K562 (cell line): ENCODE results near the gene GRB10. TPM values are rescaled to one million over a fixed set of nuclear protein-coding genes. Genes with fewer than 3 reads are reported as not detected.
"Not testable (repeated sequence)": the region's sequence is repeated elsewhere in the genome, so short reads cannot be mapped to it uniquely, and the experiment has no call there.

Experiments used
- ATAC-seq: fragments of 200-7000 bp; cut with Tn5 transposase; 3 replicates; pipeline ENCODE4 v1.9.1; 2020; ENCODE audit warnings: moderate library complexity
- BruUV-seq: library from RNA; stranded (reverse); fragments of 400-500 nt; replicated peaks from 2 replicates; lab custom pipeline; 2021; lab: Mats Ljungman, UMichigan
- CTCF ChIA-PET: fragments of 300-600 bp; formaldehyde crosslinking; extraction: SDS; loops from one replicate; lab custom pipeline; 2021; ENCODE audit warnings: low intra/inter-chr PET ratio; lab: Yijun Ruan, JAX
- POLR2A ChIA-PET: fragments of 300-600, 350-650 bp; sonication (Branson Sonifier 250); formaldehyde crosslinking; extraction: SDS; loops from one replicate; lab custom pipeline; 2021; ENCODE audit warnings: antibody characterized with exemption, inconsistent platforms; lab: Yijun Ruan, JAX
- DNase-seq, 4 experiments: peaks; one replicate each; pipeline versions ENCODE4 v3.0.0 to v3.0.0-alpha.2; 2011 to 2018; ENCODE audit warnings: low spot score in 3 of 4, mixed read lengths in 3 of 4; ENCODE audit errors: extremely low read depth in 1 of 4
- FAIRE-seq: peaks from 2 replicates; lab custom pipeline; 2011; peaks lifted over from hg19 to GRCh38; lab: Jason Lieb, UNC
- H2AFZ ChIP-seq: 2 replicates; pipeline ENCODE4 v1.6.0; 2011; ENCODE audit warnings: low read depth, low read length, control low read depth, inconsistent platforms
- H3K27ac ChIP-seq: fragments of 200-600 bp; 3 replicates; pipeline ENCODE4 v1.8.0; 2011; ENCODE audit warnings: low read depth, mild to moderate bottlenecking, control low read depth, inconsistent platforms, low read length, moderate library complexity, mixed read lengths; ENCODE audit errors: extremely low read depth
- H3K27me3 ChIP-seq, 2 experiments: fragments of 300-600 bp in 1 of 2; 2 replicates in 1 of 2; 3 replicates in 1 of 2; pipeline versions ENCODE4 v1.6.0 to v1.8.0; 2011; ENCODE audit warnings: inconsistent platforms in 2 of 2, low read length in 2 of 2, mild to moderate bottlenecking in 1 of 2, mixed read lengths in 1 of 2, moderate library complexity in 1 of 2; ENCODE audit not compliant: control insufficient read depth in 2 of 2, insufficient read depth in 2 of 2
- H3K36me3 ChIP-seq: fragments of 300-600 bp; 3 replicates; pipeline ENCODE4 v1.8.0; 2011; ENCODE audit warnings: mild to moderate bottlenecking, low read length, inconsistent platforms; ENCODE audit not compliant: control insufficient read depth, insufficient read depth
- H3K4me1 ChIP-seq, 2 experiments: fragments of 200-600 bp in 1 of 2; replicated peaks in 1 of 2; 2 replicates in 1 of 2; 3 replicates in 1 of 2; pipeline versions ENCODE4 v1.5.1 to v1.8.0; 2011; ENCODE audit warnings: inconsistent platforms in 2 of 2, low read length in 2 of 2, mild to moderate bottlenecking in 1 of 2, mixed read lengths in 1 of 2, moderate library complexity in 1 of 2; ENCODE audit not compliant: control insufficient read depth in 2 of 2, insufficient read depth in 2 of 2
- H3K4me2 ChIP-seq: 2 replicates; pipeline ENCODE4 v1.6.1; 2011; ENCODE audit warnings: low read length, control low read depth, inconsistent platforms, mixed read lengths; ENCODE audit not compliant: insufficient read depth
- H3K4me3 ChIP-seq: fragments of 200-600 bp; sonication (generic), shearing (Covaris generic); 2 replicates; pipeline ENCODE4 v1.5.1; 2016; ENCODE audit warnings: control low read depth, inconsistent platforms
- H3K79me2 ChIP-seq: fragments of 200-600 bp; 3 replicates; pipeline ENCODE4 v1.8.0; 2011; ENCODE audit warnings: low read length, inconsistent platforms; ENCODE audit not compliant: control insufficient read depth, insufficient read depth
- H3K9ac ChIP-seq, 2 experiments: 2 replicates each; pipeline versions ENCODE4 v1.6.0 to v1.6.1; 2011; ENCODE audit warnings: low read depth in 2 of 2, low read length in 2 of 2, control low read depth in 1 of 2, inconsistent platforms in 1 of 2, mild to moderate bottlenecking in 1 of 2, mixed read lengths in 1 of 2; ENCODE audit not compliant: insufficient read depth in 1 of 2
- H3K9me1 ChIP-seq: one replicate; pipeline ENCODE4 v1.6.0; 2011; ENCODE audit warnings: inconsistent platforms, mild to moderate bottlenecking, low read length, moderate library complexity; ENCODE audit not compliant: control insufficient read depth, insufficient read depth
- H3K9me3 ChIP-seq: replicated peaks from 2 replicates; pipeline ENCODE4 v1.5.1; 2011; ENCODE audit warnings: low read depth, low read length, inconsistent platforms; ENCODE audit not compliant: control insufficient read depth, insufficient read depth
- H4K20me1 ChIP-seq: replicated peaks from 2 replicates; pipeline ENCODE4 v1.6.1; 2011; ENCODE audit warnings: low read length, inconsistent platforms, mixed read lengths; ENCODE audit not compliant: control insufficient read depth, insufficient read depth
- FOXA3 ChIP-seq, 2 experiments: fragments of 450-650 bp in 1 of 2; sonication (generic) in 1 of 2; formaldehyde crosslinking; IDR thresholded peaks in 1 of 2; conservative IDR thresholded peaks in 1 of 2; 2 replicates each; pipeline versions ENCODE4 v1.4.0 to v1.8.0; 2020 to 2022; ENCODE audit warnings: mild to moderate bottlenecking in 2 of 2, missing genetic modification reagents in 1 of 2
- WGBS: fragments of 100-300 bp; shearing (Covaris generic); methylation state at CpG from one replicate; pipeline ENCODE4 v1.1.6; 2016; ENCODE audit warnings: low coverage, mixed read lengths; ENCODE audit not compliant: insufficient coverage; ENCODE audit errors: missing lambda C conversion rate; 5-methylcytosine and 5-hydroxymethylcytosine counted together
- in situ Hi-C: fragments of 300-500 bp; cut with MboI; formaldehyde crosslinking; loops from 4 replicates; pipeline ENCODE4 v1.15.0; 2018; ENCODE audit warnings: inconsistent platforms, mixed read lengths
- intact Hi-C: fragments of 100-400 bp; cut with micrococcal nuclease; formaldehyde crosslinking; loops from 2 replicates; pipeline ENCODE4 v1.14.2; 2022
- polyA plus RNA-seq, 8 experiments: library from polyadenylated mRNA; depleted of rRNA in 4 of 8; stranded (reverse) in 5 of 8; unstranded in 3 of 8; fragments of >200 nt; fragmentation: Nextera tagmentation in 2 of 8; fragmentation: Illumina TruSeq in 1 of 8; extraction: Ambion mirVana in 2 of 8; extraction: Trizol in 1 of 8; gene quantifications; 2 replicates each; pipeline versions ENCODE4 v1.2.1 to v1.2.3, GENCODE V29; 2011 to 2014; ENCODE audit warnings: inconsistent platforms in 1 of 8, missing spikeins in 1 of 8
- total RNA-seq, 7 experiments: library from RNA; depleted of rRNA in 6 of 7; stranded (reverse); fragments of >200 nt in 6 of 7; fragmentation: Illumina TruSeq in 2 of 7; extraction: Trizol in 2 of 7; gene quantifications; 2 replicates each; pipeline versions ENCODE4 v1.2.1 to v1.2.3, GENCODE V29; 2011 to 2021; ENCODE audit warnings: low replicate concordance in 1 of 7
- TF ChIP-seq, protein P1 (sequence below): fragments of 450-650 bp; IDR thresholded peaks from 2 replicates; pipeline ENCODE4 v1.6.1; 2016; ENCODE audit warnings: mild to moderate bottlenecking, moderate library complexity

GRB10 gene
- total and polyA plus RNA-seq, 9 of the 15 experiments (the other 6 are each of a cell fraction or from before 2014, with no cell fraction given): 8.9 to 88.5 (median 40.7) TPM

DNA sequence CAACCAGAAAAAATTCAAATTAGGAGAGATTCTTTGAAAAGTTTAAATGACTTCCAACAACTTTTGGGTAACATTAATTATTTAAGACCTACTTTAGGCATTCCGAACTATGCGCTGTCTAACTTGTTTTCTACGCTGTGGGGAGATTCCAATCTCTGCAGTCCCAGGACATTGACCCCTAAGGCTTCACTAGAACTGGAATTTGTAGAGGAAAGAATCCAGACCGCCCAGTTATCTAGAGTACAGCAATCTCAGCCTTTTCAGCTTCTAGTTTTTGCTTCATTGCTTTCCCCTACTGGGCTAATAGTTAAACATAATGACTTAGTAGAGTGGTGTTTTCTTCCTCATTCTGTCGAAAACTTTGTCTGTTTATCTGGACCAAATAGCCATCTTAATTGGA is 202.6 kb downstream of the GRB10 start (continued):
- TF ChIP-seq FOXA3 (CRISPR knock-in tag; conservative IDR thresholded peaks at IDR 0.05 in 1 of 2, IDR thresholded peaks at IDR 0.05 in 1 of 2): no peak
- TF ChIP-seq, protein P1, sequence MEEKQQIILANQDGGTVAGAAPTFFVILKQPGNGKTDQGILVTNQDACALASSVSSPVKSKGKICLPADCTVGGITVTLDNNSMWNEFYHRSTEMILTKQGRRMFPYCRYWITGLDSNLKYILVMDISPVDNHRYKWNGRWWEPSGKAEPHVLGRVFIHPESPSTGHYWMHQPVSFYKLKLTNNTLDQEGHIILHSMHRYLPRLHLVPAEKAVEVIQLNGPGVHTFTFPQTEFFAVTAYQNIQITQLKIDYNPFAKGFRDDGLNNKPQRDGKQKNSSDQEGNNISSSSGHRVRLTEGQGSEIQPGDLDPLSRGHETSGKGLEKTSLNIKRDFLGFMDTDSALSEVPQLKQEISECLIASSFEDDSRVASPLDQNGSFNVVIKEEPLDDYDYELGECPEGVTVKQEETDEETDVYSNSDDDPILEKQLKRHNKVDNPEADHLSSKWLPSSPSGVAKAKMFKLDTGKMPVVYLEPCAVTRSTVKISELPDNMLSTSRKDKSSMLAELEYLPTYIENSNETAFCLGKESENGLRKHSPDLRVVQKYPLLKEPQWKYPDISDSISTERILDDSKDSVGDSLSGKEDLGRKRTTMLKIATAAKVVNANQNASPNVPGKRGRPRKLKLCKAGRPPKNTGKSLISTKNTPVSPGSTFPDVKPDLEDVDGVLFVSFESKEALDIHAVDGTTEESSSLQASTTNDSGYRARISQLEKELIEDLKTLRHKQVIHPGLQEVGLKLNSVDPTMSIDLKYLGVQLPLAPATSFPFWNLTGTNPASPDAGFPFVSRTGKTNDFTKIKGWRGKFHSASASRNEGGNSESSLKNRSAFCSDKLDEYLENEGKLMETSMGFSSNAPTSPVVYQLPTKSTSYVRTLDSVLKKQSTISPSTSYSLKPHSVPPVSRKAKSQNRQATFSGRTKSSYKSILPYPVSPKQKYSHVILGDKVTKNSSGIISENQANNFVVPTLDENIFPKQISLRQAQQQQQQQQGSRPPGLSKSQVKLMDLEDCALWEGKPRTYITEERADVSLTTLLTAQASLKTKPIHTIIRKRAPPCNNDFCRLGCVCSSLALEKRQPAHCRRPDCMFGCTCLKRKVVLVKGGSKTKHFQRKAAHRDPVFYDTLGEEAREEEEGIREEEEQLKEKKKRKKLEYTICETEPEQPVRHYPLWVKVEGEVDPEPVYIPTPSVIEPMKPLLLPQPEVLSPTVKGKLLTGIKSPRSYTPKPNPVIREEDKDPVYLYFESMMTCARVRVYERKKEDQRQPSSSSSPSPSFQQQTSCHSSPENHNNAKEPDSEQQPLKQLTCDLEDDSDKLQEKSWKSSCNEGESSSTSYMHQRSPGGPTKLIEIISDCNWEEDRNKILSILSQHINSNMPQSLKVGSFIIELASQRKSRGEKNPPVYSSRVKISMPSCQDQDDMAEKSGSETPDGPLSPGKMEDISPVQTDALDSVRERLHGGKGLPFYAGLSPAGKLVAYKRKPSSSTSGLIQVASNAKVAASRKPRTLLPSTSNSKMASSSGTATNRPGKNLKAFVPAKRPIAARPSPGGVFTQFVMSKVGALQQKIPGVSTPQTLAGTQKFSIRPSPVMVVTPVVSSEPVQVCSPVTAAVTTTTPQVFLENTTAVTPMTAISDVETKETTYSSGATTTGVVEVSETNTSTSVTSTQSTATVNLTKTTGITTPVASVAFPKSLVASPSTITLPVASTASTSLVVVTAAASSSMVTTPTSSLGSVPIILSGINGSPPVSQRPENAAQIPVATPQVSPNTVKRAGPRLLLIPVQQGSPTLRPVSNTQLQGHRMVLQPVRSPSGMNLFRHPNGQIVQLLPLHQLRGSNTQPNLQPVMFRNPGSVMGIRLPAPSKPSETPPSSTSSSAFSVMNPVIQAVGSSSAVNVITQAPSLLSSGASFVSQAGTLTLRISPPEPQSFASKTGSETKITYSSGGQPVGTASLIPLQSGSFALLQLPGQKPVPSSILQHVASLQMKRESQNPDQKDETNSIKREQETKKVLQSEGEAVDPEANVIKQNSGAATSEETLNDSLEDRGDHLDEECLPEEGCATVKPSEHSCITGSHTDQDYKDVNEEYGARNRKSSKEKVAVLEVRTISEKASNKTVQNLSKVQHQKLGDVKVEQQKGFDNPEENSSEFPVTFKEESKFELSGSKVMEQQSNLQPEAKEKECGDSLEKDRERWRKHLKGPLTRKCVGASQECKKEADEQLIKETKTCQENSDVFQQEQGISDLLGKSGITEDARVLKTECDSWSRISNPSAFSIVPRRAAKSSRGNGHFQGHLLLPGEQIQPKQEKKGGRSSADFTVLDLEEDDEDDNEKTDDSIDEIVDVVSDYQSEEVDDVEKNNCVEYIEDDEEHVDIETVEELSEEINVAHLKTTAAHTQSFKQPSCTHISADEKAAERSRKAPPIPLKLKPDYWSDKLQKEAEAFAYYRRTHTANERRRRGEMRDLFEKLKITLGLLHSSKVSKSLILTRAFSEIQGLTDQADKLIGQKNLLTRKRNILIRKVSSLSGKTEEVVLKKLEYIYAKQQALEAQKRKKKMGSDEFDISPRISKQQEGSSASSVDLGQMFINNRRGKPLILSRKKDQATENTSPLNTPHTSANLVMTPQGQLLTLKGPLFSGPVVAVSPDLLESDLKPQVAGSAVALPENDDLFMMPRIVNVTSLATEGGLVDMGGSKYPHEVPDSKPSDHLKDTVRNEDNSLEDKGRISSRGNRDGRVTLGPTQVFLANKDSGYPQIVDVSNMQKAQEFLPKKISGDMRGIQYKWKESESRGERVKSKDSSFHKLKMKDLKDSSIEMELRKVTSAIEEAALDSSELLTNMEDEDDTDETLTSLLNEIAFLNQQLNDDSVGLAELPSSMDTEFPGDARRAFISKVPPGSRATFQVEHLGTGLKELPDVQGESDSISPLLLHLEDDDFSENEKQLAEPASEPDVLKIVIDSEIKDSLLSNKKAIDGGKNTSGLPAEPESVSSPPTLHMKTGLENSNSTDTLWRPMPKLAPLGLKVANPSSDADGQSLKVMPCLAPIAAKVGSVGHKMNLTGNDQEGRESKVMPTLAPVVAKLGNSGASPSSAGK: no peak

DNA sequence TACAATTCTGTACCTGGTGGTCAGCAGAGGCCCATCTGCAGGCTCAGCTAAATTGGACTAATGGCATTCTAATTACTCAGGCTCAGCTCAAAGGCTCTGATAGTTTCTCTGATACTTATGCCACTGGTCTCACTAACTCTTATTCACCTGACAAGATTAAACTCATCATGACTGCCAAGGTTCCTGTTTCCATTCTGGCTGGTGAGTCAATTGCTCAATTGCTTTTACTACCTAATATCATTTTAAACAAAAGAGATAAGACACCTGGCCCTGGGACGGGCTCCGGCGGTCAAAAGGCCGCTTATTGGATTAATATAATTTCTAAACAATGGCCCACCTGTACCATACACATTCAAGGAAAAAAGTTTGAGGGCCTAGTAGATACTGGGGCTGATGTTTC is 204.6 kb downstream of the GRB10 start:
- H3K4me1 ChIP-seq, H3K4me3 ChIP-seq, POLR2A ChIA-PET, H3K4me2 ChIP-seq, H2AFZ ChIP-seq, H3K27ac ChIP-seq, ATAC-seq, FAIRE-seq, H3K9me1 ChIP-seq, H3K9ac ChIP-seq, H3K9me3 ChIP-seq, CTCF ChIA-PET, H3K27me3 ChIP-seq, BruUV-seq, intact Hi-C loops, DNase-seq, in situ Hi-C loops, H3K36me3 ChIP-seq, H3K79me2 ChIP-seq, H4K20me1 ChIP-seq: not testable (repeated sequence)
- 20% methylated on average over 4 of the region's 4 CpGs for WGBS
